Activated CD4-positive, alpha-beta T cell treated with anti-CD3 and anti-CD28 coated beads, Interleukin-2, amount 50 U/mL, for 1 hour (primary cell): ENCODE data around the gene COX7A2.

Experiments used
- DNase-seq: peaks from one replicate; pipeline ENCODE4 v3.0.0-alpha.2; 2020

COX7A2 gene

DNA sequence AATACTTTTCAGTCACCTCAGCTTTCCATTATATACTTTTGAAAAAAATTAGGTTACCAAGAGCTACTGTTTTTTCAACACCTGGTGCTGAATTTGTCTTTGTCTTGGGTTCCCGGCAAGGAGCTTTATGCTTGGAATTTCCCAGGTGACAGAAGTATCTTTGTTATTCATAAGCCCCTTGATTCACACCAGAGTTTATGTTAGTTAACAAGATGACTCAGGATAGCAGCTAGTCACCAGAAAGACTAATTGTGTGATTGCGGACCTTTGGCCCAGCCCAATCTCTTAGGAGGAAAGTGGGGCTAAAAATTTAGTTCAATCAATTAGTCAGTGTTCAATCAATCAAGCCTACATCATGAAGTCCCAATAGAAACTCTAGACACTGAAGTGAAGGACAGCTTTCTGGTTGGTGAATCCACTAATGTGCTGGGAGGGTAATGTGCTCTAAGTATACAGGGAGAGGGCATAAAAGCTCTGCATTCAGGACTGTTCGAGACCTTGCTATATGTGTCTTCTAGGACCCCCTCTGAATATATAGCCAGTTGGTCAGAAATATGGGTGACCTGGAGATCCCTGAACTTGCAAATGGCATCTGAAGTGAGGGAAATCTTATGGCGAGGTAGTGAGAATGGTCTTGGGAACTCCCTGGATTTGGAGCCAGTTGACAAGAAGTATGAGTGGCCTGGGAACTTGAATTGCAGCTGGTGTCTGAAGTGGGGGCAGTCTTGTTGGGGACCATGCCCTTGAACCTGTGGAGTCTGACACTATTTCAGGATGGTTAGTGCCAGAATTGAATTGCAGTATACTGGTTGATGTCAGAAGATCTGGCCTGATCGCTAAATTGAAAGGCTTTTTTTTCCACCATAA is 24.8 kb upstream of the COX7A2 start:
- DNase-seq: no peak

DNA sequence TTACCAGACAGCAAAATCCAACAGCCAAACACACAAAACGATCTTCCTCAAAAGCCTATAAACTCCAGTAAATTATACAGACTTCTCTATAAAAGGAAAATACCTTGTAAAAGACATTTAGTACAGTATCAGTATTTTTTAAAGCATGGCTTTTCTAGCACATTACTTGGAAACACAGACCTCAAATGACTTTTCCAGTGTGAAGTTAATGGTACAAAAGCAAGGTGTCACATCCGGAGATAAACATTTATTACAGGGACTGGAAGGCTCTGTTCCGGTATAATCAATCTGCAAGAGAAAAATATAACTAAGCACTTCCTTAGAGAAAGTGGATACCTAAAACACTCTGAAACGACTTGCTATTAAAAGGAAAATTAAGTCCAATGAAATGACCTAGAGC is 23.9 kb upstream of the COX7A2 start:
- DNase-seq: no peak

DNA sequence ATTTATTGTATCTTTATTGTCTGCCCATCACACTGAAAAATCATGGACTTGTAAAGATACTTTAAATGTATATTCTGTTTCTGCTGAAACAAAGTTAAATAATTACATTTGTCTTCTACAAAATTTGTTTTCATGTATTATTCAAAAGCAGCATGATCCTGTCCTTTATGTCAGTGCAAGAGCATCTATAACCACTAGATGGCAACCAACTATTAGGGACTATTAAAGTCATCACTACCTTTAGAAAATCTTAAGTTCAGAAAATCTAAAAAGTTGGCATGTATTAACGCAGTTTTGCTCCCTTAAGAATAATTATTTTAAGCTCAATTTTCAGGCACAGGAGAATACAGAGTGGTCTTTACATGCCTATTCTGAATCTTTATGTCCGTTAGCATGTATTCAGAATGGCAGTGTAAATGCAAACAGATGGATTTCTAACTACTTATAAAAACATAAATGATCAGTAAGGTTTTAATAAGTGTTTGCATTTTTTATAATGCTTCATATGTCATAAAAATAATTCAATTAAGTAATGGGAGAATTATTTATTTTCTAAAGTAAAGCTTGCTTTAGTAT is 23.2 kb upstream of the COX7A2 start:
- DNase-seq: no peak

DNA sequence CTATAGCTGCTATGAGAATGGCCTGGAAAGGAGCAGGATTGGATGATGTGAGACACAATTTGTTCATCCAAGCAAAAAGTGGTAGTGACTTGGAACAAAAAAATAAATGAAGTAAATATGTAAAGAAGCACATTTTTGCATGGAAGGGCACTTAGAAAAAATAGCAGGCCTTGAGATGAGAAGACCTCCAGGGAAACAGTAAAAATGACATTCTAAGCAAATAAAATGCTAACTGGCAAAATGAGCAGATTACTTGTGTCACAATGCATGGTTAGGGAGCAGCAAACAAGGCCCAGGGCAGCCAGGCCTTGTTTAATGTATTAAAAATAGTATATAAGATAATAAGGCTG is 19.8 kb upstream of the COX7A2 start:
- DNase-seq: no peak

DNA sequence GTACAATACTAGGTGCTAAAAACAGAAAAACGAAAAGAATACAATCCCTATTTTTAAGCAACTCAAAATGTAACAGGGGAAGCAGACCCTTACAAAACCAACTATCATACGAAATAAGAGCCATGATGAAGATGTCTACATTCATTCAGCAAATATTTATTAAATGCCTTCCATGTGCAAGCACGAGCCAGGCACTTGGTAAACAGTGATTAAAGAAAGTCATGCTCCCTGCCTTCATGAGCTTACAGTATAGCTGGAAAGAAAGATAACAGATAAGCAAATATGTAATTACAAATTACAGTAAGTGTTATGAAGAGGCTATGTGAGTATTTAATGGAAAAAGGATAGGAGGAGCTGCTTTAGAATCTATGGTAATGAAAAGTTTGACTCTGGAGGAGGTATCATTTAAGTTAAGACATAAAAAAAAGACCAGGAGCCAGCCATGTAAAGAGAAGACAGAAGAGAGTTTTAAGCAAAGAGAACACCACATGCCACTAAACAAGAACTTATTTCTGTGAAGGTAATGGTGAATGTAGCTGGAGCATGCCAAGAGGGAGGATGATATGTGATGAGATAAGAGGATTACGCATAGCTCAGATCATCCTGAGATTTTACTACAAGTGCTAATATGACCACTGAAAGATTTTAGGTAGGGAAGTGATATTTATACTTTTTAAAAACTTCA is 19.3 kb upstream of the COX7A2 start:
- DNase-seq: no peak

DNA sequence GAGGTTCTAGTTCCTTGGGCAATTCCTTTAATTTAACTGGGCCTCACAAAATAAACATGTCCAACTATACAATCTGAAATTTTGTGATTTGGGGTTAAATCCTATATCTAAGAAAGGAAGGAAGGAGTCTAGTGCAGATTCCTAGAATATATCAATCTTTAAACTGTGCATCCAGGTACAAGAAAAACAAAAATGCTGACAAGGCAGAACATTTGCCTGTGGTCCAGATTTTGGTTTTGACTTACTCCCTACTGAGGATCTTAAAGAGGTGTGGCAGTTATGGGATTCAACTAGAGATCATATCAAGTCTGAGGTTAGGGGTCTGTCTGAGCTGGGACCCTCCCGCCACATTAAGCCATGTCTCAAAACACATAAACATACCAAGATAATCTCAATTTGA is 17.7 kb upstream of the COX7A2 start:
- no peak for DNase-seq

DNA sequence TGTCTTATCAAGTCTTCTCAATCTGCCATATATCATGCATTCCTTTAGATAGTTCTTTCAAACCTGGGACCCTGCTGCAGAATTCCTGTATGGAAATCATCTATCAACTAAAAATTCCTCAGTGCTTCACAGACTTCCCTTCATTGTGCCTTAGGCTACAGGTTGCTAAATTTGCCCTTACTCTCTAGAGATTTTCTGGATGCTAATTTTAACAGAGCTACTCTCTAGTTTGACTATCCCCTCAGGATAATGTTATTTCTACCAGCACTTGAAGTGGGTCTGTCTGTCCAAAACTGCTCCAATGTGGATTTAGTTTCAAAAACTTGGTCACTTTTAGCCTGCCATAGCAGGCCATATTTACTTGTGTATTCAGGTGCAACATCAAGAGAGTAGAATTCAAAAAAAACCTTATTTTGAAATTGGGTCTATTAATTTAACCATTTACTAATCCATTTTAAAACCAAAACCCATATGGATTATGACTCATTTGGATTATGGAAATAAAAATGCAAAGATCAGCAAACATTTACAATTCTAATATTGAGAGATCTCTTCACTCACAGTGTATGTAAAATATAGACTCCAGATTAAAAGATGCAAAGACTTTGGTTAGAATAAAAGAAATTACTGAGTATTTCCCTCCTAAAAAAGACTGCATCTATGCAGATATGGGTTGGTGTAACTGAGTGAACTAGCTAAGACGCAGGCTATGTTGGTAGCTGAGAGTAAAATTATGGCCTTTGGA is 13.9 kb upstream of the COX7A2 start:
- no peak for DNase-seq

DNA sequence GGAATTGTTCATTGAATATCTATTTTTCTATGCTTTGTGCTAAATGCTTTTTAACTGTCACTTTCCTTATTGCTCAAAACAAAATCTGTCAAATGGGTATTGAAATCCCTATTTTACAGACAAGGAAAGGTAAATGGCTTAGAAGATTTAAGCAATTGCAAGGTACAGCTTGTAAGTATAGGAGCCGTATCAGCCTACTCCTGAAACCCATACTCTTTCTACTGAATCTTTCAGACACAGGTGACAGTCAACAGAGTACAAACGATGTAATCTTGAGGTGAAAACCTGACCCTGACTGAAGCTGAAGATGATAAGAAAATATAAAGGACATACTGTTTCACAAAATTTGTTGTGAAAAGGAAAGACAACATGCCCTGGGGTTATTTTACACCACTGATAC is 7.0 kb upstream of the COX7A2 start:
- no peak for DNase-seq

DNA sequence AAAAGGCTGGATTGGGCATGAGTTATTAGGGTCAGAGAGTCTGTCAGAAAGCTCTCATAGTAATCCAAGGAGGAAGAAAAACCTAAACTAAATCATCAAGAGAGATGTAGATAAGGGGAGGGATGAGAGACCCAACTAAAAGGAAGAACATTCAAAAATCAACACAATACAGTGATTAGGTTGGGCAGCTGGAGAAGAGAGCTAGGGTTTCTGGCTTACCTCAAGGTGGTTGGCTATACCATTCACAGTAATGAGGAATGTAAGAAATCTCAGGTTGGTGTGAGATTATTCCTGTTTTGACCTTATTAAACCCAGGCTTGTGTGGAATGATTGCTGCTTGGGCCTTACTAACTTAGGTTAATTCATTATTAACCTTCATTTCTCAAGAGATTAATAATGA is 6.2 kb upstream of the COX7A2 start:
- DNase-seq: no peak

DNA sequence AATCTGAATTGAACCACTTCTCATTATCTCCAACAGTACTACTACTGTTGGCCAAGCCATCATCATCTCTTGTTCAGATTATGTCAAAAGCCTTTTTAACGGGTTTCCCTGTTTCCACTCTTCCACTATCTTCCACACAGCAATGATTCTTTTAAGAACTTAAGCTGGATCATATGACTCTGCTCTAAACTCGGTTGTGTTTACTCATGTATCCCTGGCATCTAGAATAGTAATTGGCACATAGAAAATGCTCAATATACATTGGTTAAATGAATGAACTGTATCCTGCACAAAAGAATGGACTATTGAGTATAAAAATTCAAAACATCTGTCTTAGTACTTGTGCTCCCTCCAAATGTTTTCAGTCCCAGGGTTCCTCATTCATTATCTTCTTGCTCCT is 2.8 kb upstream of the COX7A2 start:
- no peak for DNase-seq

DNA sequence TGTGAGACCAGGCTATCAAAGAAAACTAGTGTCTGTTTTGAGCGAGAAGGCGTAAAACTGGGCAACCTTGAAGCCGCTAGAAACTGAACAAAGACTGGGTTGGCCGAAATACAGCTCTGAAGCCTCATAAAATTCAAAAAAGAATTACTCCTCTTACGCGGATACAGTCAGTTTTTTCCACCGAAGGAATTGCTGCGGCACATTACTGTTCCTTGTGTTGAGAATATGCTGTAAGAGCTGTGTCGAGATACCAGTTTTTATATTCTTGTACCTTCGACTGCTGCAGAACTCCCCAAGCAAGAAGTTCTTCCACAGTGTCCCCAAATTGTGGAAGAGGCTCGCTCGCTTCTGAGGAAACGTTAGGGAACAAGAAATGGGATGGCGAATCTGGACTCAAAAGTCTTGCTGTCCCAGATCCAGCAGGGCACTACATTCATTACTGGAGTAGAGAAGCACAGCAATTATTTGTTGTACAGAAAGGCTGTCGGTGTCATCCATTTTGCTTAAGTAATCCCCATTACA is 523 bp upstream of the COX7A2 start:
- DNase-seq: no peak

DNA sequence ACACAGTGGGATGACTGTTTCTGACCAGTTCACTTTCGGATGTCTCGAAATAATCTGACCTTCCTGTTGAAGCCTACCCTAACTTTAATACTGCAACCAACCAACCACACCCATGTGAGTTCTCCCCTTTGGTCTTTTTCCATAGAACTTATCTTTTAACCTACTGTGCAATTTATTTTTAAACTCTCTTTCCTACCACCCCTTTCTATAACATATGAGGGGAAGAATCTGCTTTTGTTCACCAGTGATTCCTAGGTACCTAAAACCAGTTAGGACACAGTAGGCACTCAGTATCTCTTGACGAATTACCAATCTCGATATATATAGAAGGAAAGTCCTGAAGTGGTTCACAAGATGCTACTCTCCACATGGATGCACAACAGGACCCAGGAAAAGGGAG is 7.0 kb downstream of the COX7A2 start:
- no peak for DNase-seq

DNA sequence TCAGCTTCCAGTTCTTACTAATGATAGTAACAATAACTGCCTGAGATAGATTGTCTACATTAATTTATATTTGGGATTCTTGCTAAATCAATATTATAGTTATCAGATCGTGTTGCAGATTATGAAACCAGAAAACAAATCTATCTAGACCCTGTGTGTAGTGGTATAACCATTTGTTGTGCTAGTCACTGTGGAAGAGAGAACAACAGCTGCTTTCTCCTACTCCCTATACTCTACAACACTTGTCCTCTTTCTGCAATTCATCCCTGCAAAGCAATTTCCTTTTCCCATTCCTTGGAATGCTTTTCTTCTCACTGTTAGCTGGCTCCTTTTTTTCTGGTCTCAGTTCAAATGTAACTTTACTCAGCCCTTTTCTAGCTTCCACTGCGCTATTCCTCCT is 8.3 kb downstream of the COX7A2 start:
- no peak for DNase-seq

DNA sequence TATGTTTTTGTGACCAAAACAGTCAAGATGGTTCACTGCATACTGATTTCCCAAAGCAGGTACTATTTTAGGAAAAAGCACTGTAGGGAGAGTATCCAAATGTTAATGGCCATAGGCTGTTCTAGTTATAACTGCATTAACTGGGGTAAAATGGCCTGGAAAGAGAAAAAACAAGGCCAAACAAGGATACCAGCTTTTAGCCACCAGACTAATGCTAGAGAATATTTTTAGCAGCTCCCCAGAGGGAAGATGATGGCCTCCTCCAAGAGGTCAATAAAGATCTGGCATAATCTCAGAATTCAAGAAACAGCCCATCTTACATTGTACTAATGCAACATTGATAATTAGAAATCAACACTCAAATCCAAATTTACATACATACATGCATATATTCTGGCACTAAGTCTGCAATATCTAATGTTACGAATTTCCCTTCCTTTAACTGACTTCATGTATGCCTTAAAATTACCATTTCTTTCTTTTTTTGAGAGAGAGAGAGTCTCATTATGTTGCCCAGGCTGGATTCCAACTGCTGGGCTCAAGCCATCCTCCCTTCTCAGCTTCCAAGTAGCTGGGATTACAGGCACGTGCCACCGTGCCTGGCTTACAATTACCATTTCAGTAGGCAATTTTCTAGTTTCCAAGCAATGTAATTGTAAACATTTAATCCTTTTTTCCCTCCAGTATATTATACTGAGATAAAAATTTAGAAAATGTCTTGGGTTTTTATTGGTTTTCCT is 9.3 kb downstream of the COX7A2 start:
- DNase-seq: no peak

DNA sequence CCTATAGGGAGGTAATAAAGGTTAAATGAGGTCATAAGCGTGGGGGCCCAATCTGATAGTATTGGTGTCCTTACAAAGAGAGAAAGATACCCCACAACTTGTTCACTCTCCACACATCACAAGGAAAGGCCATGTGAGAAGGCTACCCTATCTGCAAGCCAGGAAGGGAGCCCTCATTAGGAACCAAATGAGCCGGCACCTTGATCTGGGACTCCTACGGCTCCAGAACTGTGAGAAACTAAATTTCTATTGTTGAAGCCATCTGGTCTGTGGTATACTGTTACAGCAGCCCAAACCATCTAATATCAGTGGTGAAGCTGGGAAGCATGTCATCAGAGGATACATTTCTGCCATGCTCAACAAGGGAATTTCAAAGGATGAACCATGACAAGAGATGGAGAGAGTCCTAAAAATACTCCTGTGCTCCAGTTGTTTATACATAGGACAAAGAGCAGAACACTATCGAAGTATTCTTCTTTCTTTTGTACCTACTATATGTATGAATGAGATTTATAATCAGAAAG is 10.4 kb downstream of the COX7A2 start:
- DNase-seq: no peak

DNA sequence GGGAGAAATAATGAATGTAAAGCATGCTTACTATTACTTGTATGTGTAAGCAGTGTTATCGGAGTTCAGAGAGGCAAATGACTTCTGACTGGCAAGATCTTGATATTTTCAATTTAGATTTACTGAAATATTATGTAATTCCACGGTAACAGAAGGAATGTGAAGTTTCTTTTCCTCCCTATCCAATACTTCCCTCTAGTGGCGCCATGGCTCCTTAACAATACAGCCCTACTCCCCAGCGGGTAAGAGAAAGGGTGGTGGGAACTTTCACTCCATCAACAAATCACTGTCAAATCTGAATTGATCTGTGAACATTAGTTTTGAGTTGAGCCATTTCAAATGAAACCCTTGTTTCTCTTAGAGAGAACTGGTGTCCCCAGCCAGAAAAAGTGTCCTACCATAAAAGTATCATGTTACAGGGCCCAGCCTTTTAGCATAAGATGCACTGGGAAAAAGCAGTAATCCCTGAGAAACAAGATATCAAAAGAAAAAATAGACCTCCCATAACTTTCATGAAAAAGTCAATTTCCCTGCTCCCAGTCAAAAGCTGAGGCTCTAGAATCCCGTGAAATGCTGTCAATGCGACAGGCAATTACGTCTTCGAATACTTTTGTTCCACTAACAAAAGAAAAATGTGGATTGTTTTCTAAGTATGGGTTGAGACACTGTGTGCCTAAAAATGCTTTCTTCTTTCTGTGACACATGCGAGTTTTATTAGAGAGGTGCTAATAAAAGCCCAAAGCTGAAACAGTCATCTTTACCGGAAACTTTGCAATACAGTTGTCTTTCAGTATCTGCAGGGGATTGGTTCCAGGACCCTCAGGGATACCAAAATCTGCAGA is 12.9 kb downstream of the COX7A2 start:
- no peak for DNase-seq

DNA sequence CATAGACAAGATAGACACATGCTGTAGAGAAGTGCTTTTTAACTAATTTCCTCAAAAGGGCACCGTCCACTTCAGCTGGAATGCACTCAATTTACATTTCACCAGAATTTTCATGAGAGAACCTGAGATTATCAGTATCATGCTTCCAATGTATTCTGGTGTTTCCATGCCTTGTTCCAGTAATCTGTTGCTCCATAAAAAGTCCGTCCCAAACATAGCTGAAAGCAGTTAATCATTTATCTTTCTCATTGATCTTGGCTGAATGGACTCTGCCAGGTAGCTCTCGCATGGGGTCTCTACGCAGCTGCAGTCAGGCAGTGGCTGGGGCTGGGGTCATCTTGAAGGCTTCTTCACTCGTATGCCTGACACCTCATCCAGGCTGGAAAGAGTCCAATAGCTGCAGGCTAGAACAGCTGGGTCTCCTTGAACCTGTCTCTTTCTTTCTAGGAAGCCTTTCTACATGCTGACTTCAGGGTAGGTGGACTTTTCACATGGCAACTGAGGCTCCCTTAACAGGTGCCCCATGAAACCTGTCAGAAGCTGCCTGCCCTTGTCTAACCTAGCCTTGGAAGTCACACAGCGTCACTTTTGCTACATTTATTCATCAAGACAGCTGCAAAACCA is 19.2 kb downstream of the COX7A2 start:
- no peak for DNase-seq

DNA sequence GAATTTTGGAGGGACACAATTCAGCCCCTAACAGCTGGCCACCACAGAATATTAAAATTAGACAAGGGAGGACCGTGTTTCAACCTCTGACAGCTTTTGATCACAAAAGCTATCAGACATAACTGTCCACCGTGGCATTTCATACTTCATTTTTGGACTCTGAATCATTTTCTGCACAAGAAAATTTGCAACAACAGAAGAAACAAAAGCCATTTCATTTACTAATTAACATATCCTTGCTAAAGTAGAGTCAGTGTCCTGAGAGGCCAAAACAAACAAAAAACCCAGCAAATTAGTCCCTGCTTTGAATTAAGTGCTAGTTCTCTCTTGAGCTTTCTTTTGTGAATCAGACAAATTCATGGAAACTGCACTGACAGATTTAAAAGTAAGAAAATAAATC is 20.2 kb downstream of the COX7A2 start:
- DNase-seq: no peak

DNA sequence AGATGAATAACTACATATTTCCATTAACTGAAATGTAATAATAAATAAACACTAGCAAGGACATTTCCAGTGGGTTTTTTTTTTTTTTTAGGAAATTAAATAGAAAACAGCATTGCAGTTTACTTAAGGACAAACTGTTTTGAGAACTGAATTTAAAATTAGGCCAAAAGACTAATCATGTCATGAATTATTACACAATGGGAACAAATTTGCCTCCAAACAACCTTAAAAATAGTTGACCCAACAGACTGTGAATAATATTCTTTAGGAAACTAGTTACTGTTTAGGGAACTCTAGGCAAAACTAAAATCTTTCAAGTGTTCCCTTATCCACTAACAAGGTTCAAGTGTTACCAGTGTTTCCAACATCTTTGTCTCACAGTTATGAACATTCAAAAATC is 21.3 kb downstream of the COX7A2 start:
- no peak for DNase-seq

DNA sequence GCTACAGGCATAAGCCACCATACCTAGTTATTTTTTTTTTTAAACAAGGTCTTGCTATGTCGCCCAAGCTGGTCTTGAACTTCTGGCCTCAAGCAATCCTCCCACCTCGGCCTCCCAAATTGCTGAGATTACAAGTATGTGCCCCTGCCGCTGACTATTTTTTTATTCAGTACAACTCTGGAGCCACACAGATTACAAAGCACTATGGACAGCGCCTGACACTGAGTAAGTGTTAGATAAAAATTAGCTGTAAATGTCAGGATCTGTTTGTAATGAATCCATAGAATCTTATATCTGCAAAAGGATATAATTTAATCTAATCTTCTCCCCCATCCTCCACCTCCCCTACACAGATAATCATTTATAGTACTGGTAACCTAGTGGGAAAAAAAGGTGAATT is 22.5 kb downstream of the COX7A2 start:
- DNase-seq: no peak

DNA sequence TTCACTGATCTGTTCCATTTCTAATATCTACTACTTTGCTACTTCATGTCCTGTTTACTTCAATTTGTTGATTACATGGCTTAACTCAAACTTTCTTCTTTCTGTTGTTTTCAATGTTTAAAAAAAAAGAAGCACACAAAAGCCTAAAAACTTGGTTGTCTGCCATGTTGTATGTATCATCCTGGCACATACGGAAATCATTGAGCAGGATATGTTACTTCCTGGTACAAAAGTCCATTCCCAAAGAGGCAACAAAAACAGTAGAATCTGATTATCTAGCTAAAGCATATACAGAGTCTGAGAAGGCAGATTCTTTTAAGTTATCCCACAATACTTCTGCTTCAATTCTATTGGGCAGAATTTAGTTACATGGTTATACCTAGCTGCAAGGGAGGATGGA is 23.2 kb downstream of the COX7A2 start:
- no peak for DNase-seq
